AG04450 (cell line): ENCODE data around the gene ATP10D. TPM values are rescaled to one million over a fixed set of nuclear protein-coding genes. Genes with fewer than 3 reads are reported as not detected.
A peak's percentile ranks its signal among the peaks of the same experiment; 100 is the strongest.

ENCODE experiments used
- CTCF ChIA-PET: fragments of 300-600, 350-600 bp; formaldehyde crosslinking; extraction: SDS; loops from one replicate; lab custom pipeline; 2022; ENCODE audit warnings: antibody characterized with exemption, inconsistent platforms; lab: Charles Lee
- POLR2A ChIA-PET: fragments of 350-600 bp; formaldehyde crosslinking; extraction: SDS; loops from one replicate; lab custom pipeline; 2021; ENCODE audit warnings: antibody characterized with exemption, inconsistent platforms; lab: Yijun Ruan, JAX
- DNase-seq: peaks from one replicate; pipeline ENCODE4 v3.0.0-alpha.2; 2011; ENCODE audit warnings: low read depth, low spot score
- H3K27ac ChIP-seq: one replicate; pipeline ENCODE4 v1.5.1; 2012; ENCODE audit warnings: low read depth, low read length, control low read depth
- H3K27me3 ChIP-seq: one replicate; pipeline ENCODE4 v1.6.0; 2012; ENCODE audit warnings: low read length; ENCODE audit not compliant: control insufficient read depth, insufficient read depth
- H3K4me3 ChIP-seq: 2 replicates; pipeline ENCODE4 v1.5.1; 2011; ENCODE audit warnings: mild to moderate bottlenecking, low read depth, low read length, control low read depth
- H3K9me3 ChIP-seq: 2 replicates; pipeline ENCODE4 v1.5.1; 2012; ENCODE audit warnings: low read length; ENCODE audit not compliant: control insufficient read depth, insufficient read depth
- CTCF ChIP-seq: IDR thresholded peaks from 2 replicates; pipeline ENCODE4 v1.5.1; 2011; ENCODE audit warnings: low read depth, low read length, control low read depth, inconsistent platforms
- polyA plus RNA-seq: library from polyadenylated mRNA; depleted of rRNA; stranded (reverse); fragments of >200 nt; gene quantifications from 2 replicates; pipeline ENCODE4 v1.2.3, GENCODE V29; 2011

ATP10D gene
- polyA plus RNA-seq, 1 experiment, result 48.2 TPM

GRCh38 chr4:47505147-47505546 is 20.1 kb downstream of the ATP10D start:
- POLR2A ChIA-PET, result no interaction called here
- CTCF ChIA-PET, result interaction anchor here (0.5 kb wide), 1 partner anchor 58 kb away, joined by 4 read pairs; no protein-coding TSS in a partner anchor
- H3K27me3 ChIP-seq, result no peaks in the 10 kb centered on the region
- H3K27ac ChIP-seq, result no peak overlapping the region
- peaks cover 6% of the 10 kb centered on the region; the same call in 1 of the 2 replicates for H3K9me3 ChIP-seq
- no peak for DNase-seq
- TF ChIP-seq CTCF, result no peak
- no peak overlapping the region for H3K4me3 ChIP-seq

GRCh38 chr4:47505666-47506065 is 20.6 kb downstream of the ATP10D start:
- CTCF ChIA-PET, result no interaction called here
- Histone ChIP-seq H3K9me3 (peaks cover 6% of the 10 kb centered on the region; the same call in 1 of the 2 replicates), H3K27ac (no peak overlapping the region), H3K4me3 (no peak overlapping the region), H3K27me3 (no peaks in the 10 kb centered on the region)
- TF ChIP-seq CTCF, result no peak
- no peak for DNase-seq
- POLR2A ChIA-PET, result no interaction called here

GRCh38 chr4:47510506-47511143 is 25.6 kb downstream of the ATP10D start:
- Histone ChIP-seq H3K27me3 (no peaks in the 10 kb centered on the region), H3K27ac (no peak overlapping the region), H3K9me3 (no peaks in the 10 kb centered on the region), H3K4me3 (no peak overlapping the region)
- CTCF ChIA-PET, result interaction anchor here (0.6 to 3.8 kb wide), 9 partner anchors 9 to 589 kb away, joined by 3 to 16 read pairs (median 4); partner anchors contain the start of genes COMMD8 and GABRB1
- no peak for DNase-seq
- TF ChIP-seq CTCF, result peak; percentile 44
- POLR2A ChIA-PET, result interaction anchor here (1.2 kb wide), 1 partner anchor 26 kb away, joined by 3 read pairs; the partner anchor contains the start of gene ATP10D

- Histone ChIP-seq H3K27ac (no peak overlapping the region), H3K4me3 (no peak overlapping the region), H3K9me3 (no peaks in the 10 kb centered on the region), H3K27me3 (no peaks in the 10 kb centered on the region)
- ChIA-PET POLR2A (no interaction called here), CTCF (no interaction called here)
- no peak for TF ChIP-seq CTCF
- DNase-seq, result no peak
Observed at GRCh38 chr4:47513461-47513860, 28.4 kb downstream of the ATP10D start.

GRCh38 chr4:47519239-47519883 is 34.3 kb downstream of the ATP10D start:
- H3K27ac ChIP-seq, result no peak overlapping the region
- no peaks in the 10 kb centered on the region for H3K9me3 ChIP-seq
- no peak for TF ChIP-seq CTCF
- no peak overlapping the region for H3K4me3 ChIP-seq
- ChIA-PET POLR2A (no interaction called here), CTCF (interaction anchor here (1.1 kb wide), 2 partner anchors 9 to 44 kb away, joined by 3 to 4 read pairs; no protein-coding TSS in a partner anchor)
- no peak for DNase-seq
- no peaks in the 10 kb centered on the region for H3K27me3 ChIP-seq
